ENCODE data around the gene KIAA1671.

- TF ChIP-seq CTCF (optimal IDR thresholded peaks at IDR 0.05 in 1 of 3, IDR thresholded peaks at IDR 0.05 in 1 of 3, conservative IDR thresholded peaks at IDR 0.05 in 1 of 3; ENCODE audit: extremely low read depth in 1 of 3, insufficient read depth in 2 of 3, low read length in 3 of 3), result no peak
- no peak for TF ChIP-seq EZH2 (IDR thresholded peaks at IDR 0.05; ENCODE audit: low read length)
Observed at GRCh38 chr22:25120761-25121212, 168.3 kb downstream of the KIAA1671 start.

Measured in keratinocyte (primary cell).